ENCODE measurements around the gene KLLN.
A peak's percentile ranks its signal among the peaks of the same experiment; 100 is the strongest.
"Not testable (repeated sequence)": the region's sequence is repeated elsewhere in the genome, so short reads cannot be mapped to it uniquely, and the experiment has no call there.

KLLN gene, protein sequence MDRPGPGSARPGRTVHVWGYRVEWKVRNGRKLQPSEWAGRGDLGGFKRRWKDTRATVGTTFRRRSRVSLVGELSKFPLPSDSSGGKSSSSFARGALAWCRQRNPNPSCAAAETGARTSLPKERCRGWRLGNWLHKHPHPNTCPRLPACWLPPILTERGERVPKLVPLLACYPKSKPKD

DNA sequence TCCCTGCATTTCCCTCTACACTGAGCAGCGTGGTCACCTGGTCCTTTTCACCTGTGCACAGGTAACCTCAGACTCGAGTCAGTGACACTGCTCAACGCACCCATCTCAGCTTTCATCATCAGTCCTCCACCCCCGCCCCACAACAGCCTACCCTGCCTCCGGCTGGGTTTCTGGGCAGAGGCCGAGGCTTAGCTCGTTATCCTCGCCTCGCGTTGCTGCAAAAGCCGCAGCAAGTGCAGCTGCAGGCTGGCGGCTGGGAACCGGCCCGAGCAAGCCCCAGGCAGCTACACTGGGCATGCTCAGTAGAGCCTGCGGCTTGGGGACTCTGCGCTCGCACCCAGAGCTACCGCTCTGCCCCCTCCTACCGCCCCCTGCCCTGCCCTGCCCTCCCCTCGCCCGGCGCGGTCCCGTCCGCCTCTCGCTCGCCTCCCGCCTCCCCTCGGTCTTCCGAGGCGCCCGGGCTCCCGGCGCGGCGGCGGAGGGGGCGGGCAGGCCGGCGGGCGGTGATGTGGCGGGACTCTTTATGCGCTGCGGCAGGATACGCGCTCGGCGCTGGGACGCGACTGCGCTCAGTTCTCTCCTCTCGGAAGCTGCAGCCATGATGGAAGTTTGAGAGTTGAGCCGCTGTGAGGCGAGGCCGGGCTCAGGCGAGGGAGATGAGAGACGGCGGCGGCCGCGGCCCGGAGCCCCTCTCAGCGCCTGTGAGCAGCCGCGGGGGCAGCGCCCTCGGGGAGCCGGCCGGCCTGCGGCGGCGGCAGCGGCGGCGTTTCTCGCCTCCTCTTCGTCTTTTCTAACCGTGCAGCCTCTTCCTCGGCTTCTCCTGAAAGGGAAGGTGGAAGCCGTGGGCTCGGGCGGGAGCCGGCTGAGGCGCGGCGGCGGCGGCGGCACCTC, at the start of gene KLLN, which contains the start of gene PTEN:
KLLN (minus strand) TSS at position 481 of the 891 bp plus-strand sequence. CDS start 1,046 bp downstream, outside the sequence.
PTEN (plus strand) TSS at position 573 of the 891 bp plus-strand sequence. CDS start 845 bp downstream, outside the sequence.
- peak; percentile 25 for DNase-seq

GRCh38 chr10:87903396-87903795, 40.1 kb upstream of the KLLN start:
- not testable (repeated sequence) for DNase-seq

DNA sequence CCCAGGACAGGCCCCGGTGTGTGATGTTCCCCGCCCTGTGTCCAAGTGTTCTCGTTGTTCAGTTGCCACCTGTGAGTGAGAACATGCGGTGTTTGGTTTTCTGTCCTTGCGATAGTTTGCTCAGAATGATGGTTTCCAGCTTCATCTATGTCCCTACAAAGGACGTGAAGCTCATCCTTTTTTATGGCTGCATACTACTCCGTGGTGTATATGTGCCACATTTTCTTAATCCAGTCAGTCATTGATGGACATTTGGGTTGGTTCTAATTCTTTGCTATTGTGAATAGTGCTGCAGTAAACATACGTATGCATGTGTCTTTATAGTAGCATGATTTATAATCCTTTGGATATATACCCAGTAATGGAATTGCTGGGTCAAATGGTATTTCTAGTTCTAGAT, 34.6 kb upstream of the KLLN start:
- not testable (repeated sequence) for DNase-seq

DNA sequence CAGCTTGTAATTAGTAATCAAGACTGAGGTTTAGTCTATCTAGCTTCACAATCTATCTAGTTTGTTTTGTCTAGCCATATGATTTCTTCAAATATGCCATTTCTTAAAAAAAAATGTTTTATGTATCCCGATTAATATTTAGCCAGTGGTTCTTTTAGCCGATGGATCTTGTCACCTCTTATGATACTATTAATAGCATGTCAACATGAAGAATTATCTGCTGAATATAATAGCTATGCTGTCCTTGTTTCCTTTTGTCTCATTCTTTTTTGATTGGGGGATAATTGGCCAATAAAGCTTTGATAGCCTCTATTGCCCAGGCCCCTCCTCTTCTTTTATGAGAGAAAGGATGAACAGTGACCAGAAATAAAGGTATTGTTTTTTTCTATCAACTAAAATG, 32.9 kb upstream of the KLLN start:
- DNase-seq: no peak

- no peak for DNase-seq
These were observed 32.1 kb upstream of the KLLN start for GRCh38 chr10:87895430-87895829.

- no peak for DNase-seq
These were observed 24.4 kb upstream of the KLLN start for GRCh38 chr10:87887548-87888289.

GRCh38 chr10:87887146-87887545, 23.8 kb upstream of the KLLN start:
- DNase-seq: no peak

DNA sequence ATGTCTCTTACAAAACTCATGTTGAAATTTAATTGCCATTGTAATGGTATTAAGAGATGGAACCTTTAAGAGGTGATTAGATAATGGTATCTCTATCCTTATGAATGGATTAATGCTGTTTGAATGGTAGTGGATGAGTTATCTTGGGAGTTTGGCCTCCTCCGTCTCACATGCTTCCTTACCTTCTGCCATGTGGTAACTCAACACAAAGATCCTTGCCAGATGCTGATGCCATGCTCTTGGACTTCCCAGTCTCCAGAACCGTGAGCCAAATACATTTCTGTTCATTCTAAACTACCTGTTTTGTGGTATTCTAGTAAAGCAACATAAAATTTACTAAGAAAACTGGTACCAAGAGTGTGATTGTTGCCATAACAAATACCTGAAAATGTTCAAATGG, 23.3 kb upstream of the KLLN start:
- DNase-seq: no peak

DNA sequence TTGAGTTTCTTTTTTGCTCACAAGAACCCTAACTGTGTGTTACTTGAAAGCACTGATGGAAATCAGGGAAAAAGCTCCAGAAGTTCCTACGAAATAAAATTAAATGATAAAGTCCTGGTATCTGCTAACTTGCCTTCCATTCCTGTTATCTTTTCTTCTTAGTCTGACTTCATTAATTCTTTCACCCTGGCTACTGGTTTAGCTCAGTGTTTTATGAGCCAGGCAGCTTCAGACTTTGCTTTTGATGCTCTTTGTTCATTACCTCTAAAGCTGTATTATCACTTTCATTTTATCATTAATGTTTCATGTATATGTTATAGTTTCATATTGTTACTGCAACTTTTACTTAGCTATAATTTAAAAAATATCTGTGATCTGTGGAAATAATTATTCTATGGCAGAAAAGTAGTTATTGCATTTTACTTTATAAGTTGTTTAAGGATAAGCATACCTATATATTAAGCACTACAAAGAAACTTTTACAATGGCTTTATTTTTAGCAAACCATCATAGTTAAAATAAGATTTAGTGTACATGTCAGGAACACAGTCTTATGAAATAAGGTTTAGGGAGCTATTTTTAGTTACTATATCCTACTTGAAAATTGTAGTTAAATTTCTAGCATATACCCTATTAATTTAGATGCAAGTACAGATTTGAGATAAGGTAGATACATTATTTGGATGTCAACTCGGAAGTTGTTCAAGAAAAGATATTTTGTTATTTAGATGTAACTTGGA, 19.4 kb upstream of the KLLN start:
- DNase-seq: no peak

DNA sequence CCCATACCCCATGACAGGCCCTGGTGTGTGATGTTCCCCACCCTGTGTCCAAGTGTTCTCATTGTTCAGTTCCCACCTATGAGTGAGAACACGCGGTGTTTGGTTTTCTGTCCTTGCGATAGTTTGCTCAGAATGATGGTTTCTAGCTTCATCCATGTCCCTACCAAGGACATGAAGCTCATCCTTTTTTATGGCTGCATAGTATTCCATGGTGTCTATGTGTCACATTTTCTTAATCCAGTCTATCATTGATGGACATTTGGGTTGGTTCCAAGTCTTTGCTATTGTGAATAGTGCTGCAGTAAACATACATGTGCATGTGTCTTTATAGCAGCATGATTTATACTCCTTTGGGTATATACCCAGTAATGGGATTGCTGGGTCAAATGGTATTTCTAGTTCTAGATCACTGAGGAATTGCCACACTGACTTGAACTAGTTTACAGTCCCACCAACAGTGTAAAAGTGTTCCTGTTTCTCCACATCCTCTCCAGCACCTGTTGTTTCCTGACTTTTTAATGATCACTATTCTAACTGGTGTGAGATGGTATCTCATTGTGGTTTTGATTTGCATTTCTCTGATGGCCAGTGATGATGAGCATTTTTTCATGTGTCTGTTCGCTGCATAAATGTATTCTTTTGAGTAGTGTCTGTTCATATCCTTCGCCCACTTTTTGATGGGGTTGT, 18.2 kb upstream of the KLLN start:
- not testable (repeated sequence) for DNase-seq

DNA sequence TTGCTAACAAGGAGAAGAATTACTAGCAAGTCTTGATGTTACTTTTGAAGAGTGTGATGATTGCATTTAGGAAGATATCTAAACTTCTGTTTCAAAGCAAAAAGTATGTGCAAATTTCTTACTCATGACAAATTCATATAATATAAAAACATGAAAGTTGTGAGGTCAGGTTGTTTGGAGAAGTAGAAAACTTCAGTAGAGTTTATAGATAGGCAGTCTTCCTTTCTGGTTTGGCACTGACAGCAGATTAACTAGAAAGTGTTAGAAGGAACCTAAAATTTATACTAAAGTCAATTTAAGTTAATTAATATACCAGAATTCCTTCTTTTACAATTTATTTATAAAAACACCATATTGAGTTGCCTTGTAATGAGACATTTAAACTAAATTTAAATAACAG, 17.0 kb upstream of the KLLN start:
- DNase-seq: no peak

DNA sequence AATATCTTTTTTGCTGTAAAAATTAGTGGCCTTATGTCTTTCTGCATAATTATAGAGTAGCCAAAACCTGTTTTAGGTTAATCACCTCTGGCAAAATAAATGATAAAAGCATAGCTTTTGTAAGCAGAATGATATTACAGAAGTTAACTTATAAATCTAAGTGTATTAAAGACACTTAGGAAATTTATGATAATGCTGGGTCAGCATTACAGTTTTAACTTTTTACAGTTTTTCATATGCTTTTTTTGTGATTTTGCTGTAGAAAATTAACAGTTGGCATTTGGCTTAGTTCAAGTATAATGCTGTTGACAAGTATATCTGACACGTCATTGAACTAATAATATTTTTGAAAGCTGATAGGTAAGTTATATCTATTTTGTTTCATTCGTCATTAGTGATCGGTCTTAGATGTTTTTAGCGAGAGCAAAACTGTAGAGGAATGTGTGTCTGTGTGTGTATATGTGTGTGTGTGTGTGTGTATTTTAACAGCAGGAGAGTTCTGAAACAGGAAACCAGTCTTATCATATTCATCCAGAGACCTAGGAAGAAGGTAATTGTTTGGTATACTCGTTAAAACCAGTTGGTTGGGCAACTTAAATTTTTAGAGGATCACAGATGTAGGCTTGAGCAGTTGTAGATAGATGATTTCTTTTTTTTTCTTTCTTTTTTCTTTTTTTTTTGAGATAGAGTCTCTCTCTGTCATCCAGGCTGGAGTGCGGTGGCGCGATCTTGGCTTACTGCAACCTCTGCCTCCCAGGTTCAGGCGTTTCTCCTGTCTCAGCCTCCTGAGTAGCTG, 15.5 kb upstream of the KLLN start:
- DNase-seq: no peak

DNA sequence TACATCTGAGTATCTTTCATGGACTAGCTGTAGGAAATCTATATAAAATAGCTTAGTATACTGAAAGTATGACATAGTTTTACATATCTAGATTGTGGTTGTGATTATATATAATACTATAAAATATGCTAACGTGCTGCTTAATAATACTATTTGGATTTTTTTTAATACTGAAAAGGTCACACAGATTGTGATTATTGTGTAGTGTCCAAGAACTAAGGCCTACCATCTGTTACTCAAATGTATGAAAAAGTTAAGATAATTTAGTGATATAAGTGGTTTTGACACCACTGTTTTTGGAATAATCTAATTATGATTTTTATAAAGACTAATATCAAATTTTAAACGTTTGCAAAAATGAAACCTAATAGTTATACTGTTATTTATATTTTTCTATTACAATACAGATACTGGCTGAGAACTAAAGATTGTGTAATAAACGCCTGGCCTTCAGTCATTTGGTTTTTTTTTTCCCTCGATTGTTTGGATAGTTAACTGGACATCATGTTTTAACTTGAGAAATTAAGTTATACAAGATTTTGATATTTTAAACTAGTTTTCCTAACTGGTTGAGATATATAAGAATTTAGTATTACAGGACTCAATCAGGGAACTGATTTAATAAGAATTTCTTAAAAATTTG, 12.7 kb upstream of the KLLN start:
- DNase-seq: no peak

DNA sequence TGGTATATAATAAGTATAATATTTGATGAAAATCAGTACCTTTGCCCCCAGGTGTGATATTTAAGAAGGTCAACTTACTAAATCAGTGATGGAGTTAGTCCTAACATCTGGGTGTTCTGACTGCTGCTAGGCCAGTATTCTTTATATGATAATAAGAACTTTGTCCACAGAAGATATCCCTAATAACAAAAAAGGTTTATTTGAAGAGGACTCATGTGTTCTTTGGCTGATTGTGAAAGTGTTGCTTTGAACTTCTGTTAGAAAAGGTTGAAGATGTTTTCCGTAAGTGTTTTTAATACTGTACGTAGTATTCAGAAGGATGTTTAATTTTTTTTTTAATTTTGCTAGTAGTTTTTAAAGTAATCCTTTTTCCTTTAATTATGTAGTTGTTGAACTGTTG, 10.3 kb upstream of the KLLN start:
- no peak for DNase-seq

DNA sequence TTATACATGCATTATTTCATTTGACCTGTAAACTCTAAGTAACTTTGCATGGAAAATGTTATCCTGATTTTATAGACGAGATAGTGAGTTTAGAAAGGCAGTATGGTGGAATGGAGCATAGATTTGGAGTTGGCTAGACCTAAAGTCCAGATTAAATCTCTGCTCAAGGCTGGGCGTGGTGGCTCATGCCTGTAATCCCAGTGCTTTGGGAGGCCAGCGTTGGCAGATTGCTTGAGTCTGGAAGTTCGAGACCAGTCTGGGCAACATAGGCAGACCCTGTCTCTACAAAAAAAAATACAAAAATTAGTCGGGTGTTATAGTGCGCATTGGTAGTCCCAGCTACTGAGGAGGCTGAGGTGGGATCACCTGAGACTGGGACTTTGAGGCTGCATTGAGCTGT, 9.5 kb upstream of the KLLN start:
- DNase-seq: no peak

- DNase-seq: no peak
These were observed 6.6 kb upstream of the KLLN start for GRCh38 chr10:87869773-87870551.

GRCh38 chr10:87869139-87869538, 5.8 kb upstream of the KLLN start:
- DNase-seq: not testable (repeated sequence)

DNA sequence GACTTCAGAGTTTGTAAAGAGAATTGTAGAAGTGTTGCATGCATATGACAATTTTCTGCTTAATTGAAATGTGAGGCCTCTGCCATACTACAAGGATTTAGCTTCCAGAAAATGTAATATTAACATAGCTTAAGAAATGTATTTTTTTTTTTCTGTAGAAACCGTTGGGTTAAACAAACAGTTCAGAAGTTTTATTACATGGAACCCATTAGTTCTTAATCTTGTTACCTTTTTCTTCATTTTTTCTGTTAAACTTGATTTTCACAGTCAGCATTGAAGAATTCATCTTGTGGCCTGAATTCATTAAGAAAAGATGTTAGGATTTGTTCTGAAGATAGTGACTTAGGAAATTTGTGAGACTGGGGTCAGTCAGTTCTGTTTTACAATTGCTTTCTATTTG, 4.9 kb upstream of the KLLN start:
- no peak for DNase-seq

DNA sequence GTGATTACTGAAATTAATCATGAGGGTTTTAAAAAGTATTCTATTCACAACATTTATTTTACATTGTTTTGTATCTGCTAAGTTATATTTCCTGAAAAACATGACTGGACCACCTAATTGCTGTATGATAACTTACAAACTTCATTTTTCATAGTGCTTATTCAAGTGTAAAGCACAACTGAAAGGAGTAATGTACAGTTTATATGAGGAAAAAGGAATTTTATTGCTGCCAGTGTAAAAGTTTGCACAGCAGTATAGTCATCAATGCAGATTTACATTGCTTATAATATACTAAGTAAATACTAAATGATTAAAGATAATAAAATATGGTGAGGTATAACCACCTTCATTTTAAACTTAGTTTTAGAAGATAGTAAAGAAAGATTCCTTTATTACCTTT, 4.1 kb upstream of the KLLN start:
- DNase-seq: no peak

- DNase-seq: no peak
These were observed 3.2 kb upstream of the KLLN start for GRCh38 chr10:87866412-87866974.
